ENCODE data around the gene SPTB.

Gene SPTB

DNA sequence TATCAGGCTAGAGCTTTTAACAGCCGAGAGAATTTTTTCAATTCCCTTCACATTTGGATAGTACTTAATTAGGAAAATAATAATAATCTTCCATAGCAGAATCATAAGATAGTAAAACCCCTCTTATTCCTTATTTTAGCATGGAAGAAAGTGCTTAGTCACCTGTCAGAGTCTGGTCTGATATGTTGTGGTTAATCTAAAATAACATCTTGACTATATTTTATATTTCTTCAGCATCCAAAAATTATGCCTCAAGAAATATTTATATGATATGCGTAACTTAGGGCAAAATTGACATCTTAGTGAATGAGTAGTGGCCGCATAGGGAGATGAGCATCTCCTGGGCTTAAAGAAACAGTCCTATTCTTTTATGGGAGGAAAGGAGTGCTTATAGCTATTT lies 47.3 kb upstream of the SPTB start:
- ChIA-PET POLR2A (interaction anchor here (1.9 kb wide), 1 partner anchor 9 kb away, joined by 8 read pairs; no protein-coding TSS in a partner anchor), CTCF (interaction anchor here (0.7 kb wide), 1 partner anchor 84 kb away, joined by 3 read pairs; no protein-coding TSS in a partner anchor)
- Histone ChIP-seq H3K36me3 (ENCODE audit: control insufficient read depth in 2 of 2, insufficient read depth in 1 of 2, low read length in 2 of 2) (peaks cover 56 to 68% of the 10 kb centered on the region in 2 experiments), H3K27ac (ENCODE audit: extremely low read depth, low read depth, low read length) (no peak overlapping the region), H3K4me3 (ENCODE audit: low read depth, low read length) (no peak overlapping the region), H3K9me3 (ENCODE audit: control insufficient read depth, insufficient read depth, low read depth, low read length) (no peaks in the 10 kb centered on the region), H3K4me1 (ENCODE audit: control insufficient read depth, insufficient read depth, low read length) (no peaks in the 10 kb centered on the region)
- no peak for TF ChIP-seq OSR2 (tag by site-specific recombination; IDR thresholded peaks at IDR 0.05)
- TF ChIP-seq, protein P1, sequence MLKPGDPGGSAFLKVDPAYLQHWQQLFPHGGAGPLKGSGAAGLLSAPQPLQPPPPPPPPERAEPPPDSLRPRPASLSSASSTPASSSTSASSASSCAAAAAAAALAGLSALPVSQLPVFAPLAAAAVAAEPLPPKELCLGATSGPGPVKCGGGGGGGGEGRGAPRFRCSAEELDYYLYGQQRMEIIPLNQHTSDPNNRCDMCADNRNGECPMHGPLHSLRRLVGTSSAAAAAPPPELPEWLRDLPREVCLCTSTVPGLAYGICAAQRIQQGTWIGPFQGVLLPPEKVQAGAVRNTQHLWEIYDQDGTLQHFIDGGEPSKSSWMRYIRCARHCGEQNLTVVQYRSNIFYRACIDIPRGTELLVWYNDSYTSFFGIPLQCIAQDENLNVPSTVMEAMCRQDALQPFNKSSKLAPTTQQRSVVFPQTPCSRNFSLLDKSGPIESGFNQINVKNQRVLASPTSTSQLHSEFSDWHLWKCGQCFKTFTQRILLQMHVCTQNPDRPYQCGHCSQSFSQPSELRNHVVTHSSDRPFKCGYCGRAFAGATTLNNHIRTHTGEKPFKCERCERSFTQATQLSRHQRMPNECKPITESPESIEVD (tag by site-specific recombination; IDR thresholded peaks at IDR 0.05): no peak
- TF ChIP-seq ZNF747 (tag by site-specific recombination; IDR thresholded peaks at IDR 0.05): no peak
- no peak for TF ChIP-seq ZNF571 (tag by site-specific recombination; IDR thresholded peaks at IDR 0.05)
- no peak for TF ChIP-seq ZNF791 (tag by site-specific recombination; IDR thresholded peaks at IDR 0.05)
- no peak for TF ChIP-seq RBAK (tag by site-specific recombination; IDR thresholded peaks at IDR 0.05)
- no peak for TF ChIP-seq MZF1 (tag by site-specific recombination; IDR thresholded peaks at IDR 0.05; ENCODE audit: borderline replicate concordance)
- TF ChIP-seq PRDM4 (tag by site-specific recombination; IDR thresholded peaks at IDR 0.05): no peak
- TF ChIP-seq ZNF626 (tag by site-specific recombination; IDR thresholded peaks at IDR 0.05): no peak
- TF ChIP-seq, protein P2, sequence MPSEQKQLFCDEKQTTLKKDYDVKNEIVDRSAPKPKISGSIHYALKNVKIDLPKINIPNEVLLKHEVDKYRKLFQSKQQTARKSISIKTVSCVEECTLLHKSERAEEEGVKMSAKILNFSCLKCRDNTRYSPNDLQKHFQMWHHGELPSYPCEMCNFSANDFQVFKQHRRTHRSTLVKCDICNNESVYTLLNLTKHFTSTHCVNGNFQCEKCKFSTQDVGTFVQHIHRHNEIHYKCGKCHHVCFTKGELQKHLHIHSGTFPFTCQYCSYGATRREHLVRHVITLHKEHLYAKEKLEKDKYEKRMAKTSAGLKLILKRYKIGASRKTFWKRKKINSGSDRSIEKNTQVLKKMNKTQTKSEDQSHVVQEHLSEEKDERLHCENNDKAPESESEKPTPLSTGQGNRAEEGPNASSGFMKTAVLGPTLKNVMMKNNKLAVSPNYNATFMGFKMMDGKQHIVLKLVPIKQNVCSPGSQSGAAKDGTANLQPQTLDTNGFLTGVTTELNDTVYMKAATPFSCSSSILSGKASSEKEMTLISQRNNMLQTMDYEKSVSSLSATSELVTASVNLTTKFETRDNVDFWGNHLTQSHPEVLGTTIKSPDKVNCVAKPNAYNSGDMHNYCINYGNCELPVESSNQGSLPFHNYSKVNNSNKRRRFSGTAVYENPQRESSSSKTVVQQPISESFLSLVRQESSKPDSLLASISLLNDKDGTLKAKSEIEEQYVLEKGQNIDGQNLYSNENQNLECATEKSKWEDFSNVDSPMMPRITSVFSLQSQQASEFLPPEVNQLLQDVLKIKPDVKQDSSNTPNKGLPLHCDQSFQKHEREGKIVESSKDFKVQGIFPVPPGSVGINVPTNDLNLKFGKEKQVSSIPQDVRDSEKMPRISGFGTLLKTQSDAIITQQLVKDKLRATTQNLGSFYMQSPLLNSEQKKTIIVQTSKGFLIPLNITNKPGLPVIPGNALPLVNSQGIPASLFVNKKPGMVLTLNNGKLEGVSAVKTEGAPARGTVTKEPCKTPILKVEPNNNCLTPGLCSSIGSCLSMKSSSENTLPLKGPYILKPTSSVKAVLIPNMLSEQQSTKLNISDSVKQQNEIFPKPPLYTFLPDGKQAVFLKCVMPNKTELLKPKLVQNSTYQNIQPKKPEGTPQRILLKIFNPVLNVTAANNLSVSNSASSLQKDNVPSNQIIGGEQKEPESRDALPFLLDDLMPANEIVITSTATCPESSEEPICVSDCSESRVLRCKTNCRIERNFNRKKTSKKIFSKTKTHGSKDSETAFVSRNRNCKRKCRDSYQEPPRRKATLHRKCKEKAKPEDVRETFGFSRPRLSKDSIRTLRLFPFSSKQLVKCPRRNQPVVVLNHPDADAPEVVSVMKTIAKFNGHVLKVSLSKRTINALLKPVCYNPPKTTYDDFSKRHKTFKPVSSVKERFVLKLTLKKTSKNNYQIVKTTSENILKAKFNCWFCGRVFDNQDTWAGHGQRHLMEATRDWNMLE (tag by site-specific recombination; conservative IDR thresholded peaks at IDR 0.05; ENCODE audit: low read depth): no peak
- TF ChIP-seq, protein P3, sequence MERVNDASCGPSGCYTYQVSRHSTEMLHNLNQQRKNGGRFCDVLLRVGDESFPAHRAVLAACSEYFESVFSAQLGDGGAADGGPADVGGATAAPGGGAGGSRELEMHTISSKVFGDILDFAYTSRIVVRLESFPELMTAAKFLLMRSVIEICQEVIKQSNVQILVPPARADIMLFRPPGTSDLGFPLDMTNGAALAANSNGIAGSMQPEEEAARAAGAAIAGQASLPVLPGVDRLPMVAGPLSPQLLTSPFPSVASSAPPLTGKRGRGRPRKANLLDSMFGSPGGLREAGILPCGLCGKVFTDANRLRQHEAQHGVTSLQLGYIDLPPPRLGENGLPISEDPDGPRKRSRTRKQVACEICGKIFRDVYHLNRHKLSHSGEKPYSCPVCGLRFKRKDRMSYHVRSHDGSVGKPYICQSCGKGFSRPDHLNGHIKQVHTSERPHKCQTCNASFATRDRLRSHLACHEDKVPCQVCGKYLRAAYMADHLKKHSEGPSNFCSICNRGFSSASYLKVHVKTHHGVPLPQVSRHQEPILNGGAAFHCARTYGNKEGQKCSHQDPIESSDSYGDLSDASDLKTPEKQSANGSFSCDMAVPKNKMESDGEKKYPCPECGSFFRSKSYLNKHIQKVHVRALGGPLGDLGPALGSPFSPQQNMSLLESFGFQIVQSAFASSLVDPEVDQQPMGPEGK (tag by site-specific recombination; IDR thresholded peaks at IDR 0.05): no peak
- no peak for TF ChIP-seq ZFHX2 (tag by site-specific recombination; conservative IDR thresholded peaks at IDR 0.05)
- TF ChIP-seq ZNF768 (tag by site-specific recombination; IDR thresholded peaks at IDR 0.05): no peak
- no peak for TF ChIP-seq ZBTB1 (tag by site-specific recombination; IDR thresholded peaks at IDR 0.05)

Data from HEK293 (cell line).